SU-DHL-6 (cell line): ENCODE measurements around the gene ACVR2B.

Experiments
- H2AFZ ChIP-seq: fragments of 200-600 bp; sonication (generic); 2 replicates; pipeline ENCODE4 v1.6.1; 2014; ENCODE audit warnings: low read depth, mild to moderate bottlenecking, moderate library complexity, mixed read lengths, antibody characterized with exemption, low read length; ENCODE audit not compliant: severe bottlenecking
- H3F3A ChIP-seq: fragments of 200-600 bp; shearing (Covaris generic); 2 replicates; pipeline ENCODE4 v1.6.0; 2016; ENCODE audit warnings: antibody characterized with exemption, mild to moderate bottlenecking; ENCODE audit not compliant: insufficient read depth
- H3K27ac ChIP-seq: fragments of 200-600 bp; sonication (generic); 2 replicates; pipeline ENCODE4 v1.5.1; 2016; ENCODE audit warnings: low read depth, mild to moderate bottlenecking, low read length, moderate library complexity, mixed read lengths
- H3K27me3 ChIP-seq: fragments of 200-600 bp; sonication (generic), shearing (Covaris generic); 2 replicates; pipeline ENCODE4 v1.6.0; 2014; ENCODE audit warnings: mild to moderate bottlenecking, low read length
- H3K36me3 ChIP-seq: fragments of 200-600 bp; sonication (generic); 2 replicates; pipeline ENCODE4 v1.6.1; 2014; ENCODE audit warnings: mild to moderate bottlenecking, low read length, mixed read lengths
- H3K4me2 ChIP-seq: fragments of 300-600, 200-600 bp; shearing (Covaris generic), sonication (generic); 2 replicates; pipeline ENCODE4 v1.6.0; 2014; ENCODE audit warnings: low read length, low read depth, mild to moderate bottlenecking; ENCODE audit not compliant: poor library complexity, severe bottlenecking
- H3K4me3 ChIP-seq: fragments of 200-600 bp; sonication (generic); 2 replicates; pipeline ENCODE4 v1.5.1; 2014; ENCODE audit warnings: antibody characterized with exemption, low read length, mild to moderate bottlenecking, mixed read lengths; ENCODE audit not compliant: insufficient read depth, poor library complexity, severe bottlenecking
- H3K79me2 ChIP-seq: fragments of 200-600 bp; sonication (generic); 2 replicates; pipeline ENCODE4 v1.6.1; 2014; ENCODE audit warnings: mild to moderate bottlenecking, low read length, moderate library complexity; ENCODE audit not compliant: insufficient read depth
- H3K9ac ChIP-seq: fragments of 200-600 bp; sonication (generic); 2 replicates; pipeline ENCODE4 v1.7.0; 2014; ENCODE audit warnings: mild to moderate bottlenecking, low read length
- H3K9me2 ChIP-seq: fragments of 200-600 bp; sonication (generic); replicated peaks from 2 replicates; pipeline ENCODE4 v1.6.1; 2014; ENCODE audit warnings: low read length; ENCODE audit not compliant: insufficient read depth
- H3K9me3 ChIP-seq: fragments of 200-600 bp; sonication (generic); 2 replicates; pipeline ENCODE4 v1.6.1; 2014; ENCODE audit warnings: low read length, mixed read lengths; ENCODE audit not compliant: insufficient read depth
- H4K20me1 ChIP-seq: fragments of 200-600 bp; sonication (generic); 2 replicates; pipeline ENCODE4 v1.6.1; 2014; ENCODE audit warnings: low read depth, mild to moderate bottlenecking, antibody characterized with exemption, low read length, moderate library complexity, mixed read lengths
- CTCF ChIP-seq: fragments of 200-600 bp; sonication (generic); IDR thresholded peaks from one replicate; pipeline ENCODE4 v1.5.1; 2017; ENCODE audit warnings: antibody characterized with exemption, mild to moderate bottlenecking, low read length, moderate library complexity; ENCODE audit not compliant: insufficient read depth, poor library complexity, severe bottlenecking
- EZH2phosphoT487 ChIP-seq: fragments of 200-600 bp; sonication (generic), shearing (Covaris generic); conservative IDR thresholded peaks from 2 replicates; pipeline ENCODE4 v1.6.1; 2018; ENCODE audit warnings: mild to moderate bottlenecking, antibody characterized with exemption, low read length, moderate library complexity, mixed read lengths

The ACVR2B gene

GRCh38 chr3:38459499-38460048 lies 5.9 kb downstream of the ACVR2B start:
- Histone ChIP-seq H3K36me3 (no peaks in the 10 kb centered on the region), H3K4me2 (no peak overlapping the region), H3K27ac (no peak overlapping the region), H3K9me3 (no peaks in the 10 kb centered on the region), H4K20me1 (no peaks in the 10 kb centered on the region), H3K79me2 (no peaks in the 10 kb centered on the region), H3K27me3 (no peaks in the 10 kb centered on the region), H3F3A (no peaks in the 10 kb centered on the region), H2AFZ (no peak overlapping the region), H3K9ac (no peak overlapping the region), H3K9me2 (no peaks in the 10 kb centered on the region), H3K4me3 (no peak overlapping the region)
- TF ChIP-seq CTCF, result no peak
- no peak for TF ChIP-seq EZH2phosphoT487

- Histone ChIP-seq H3K9ac (no peak overlapping the region), H3K79me2 (no peaks in the 10 kb centered on the region), H3K4me2 (no peak overlapping the region), H3K36me3 (no peaks in the 10 kb centered on the region), H3K27me3 (no peaks in the 10 kb centered on the region), H2AFZ (no peak overlapping the region), H4K20me1 (no peaks in the 10 kb centered on the region), H3K9me2 (no peaks in the 10 kb centered on the region), H3F3A (no peaks in the 10 kb centered on the region), H3K9me3 (no peaks in the 10 kb centered on the region), H3K4me3 (no peak overlapping the region), H3K27ac (no peak overlapping the region)
- TF ChIP-seq CTCF, result no peak
Observed at GRCh38 chr3:38460377-38461270, 6.9 kb downstream of the ACVR2B start.

DNA sequence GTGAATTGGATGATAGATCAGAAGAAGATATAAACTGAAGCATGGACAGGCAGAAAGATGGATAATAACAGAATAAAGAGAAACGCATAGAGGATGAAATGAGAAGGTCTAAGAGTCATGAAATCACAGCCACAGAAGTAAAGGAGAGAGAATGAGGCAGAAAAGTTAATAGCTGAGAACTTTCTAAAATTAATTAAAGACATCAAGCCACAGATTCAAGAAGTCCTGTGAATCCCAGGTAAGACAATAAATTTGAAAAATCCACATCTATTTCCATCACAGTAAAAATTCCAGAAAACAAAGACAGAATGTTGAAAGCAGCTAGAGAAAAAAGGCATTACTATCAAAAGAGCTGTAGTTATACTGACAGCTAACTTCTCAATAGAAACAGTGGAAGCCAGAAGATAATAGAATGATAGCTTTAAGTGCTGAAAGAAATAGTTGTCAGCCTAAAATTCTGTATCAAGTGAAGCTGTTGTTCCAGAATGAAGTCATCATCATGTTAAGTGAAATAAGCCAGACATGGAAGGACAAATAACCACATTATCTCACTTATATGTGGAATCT lies 12.0 kb downstream of the ACVR2B start:
- H4K20me1 ChIP-seq, result no peaks in the 10 kb centered on the region
- H3K79me2 ChIP-seq, result no peaks in the 10 kb centered on the region
- TF ChIP-seq CTCF (no peak), EZH2phosphoT487 (no peak)

More for the DNA sequence above, 12.0 kb downstream of the ACVR2B start:
- Histone ChIP-seq H3K27me3 (no peaks in the 10 kb centered on the region), H2AFZ (no peak overlapping the region), H3K36me3 (0 out of 2 replicates have a peak, but pooled peaks cover 4% of the 10 kb centered on the region), H3K9me2 (no peaks in the 10 kb centered on the region), H3F3A (no peaks in the 10 kb centered on the region), H3K4me2 (no peak overlapping the region), H3K4me3 (no peak overlapping the region), H3K9ac (no peak overlapping the region), H3K27ac (no peak overlapping the region), H3K9me3 (peaks cover 14% of the 10 kb centered on the region; the same call in 1 of the 2 replicates)
